CD4-positive, CD25-positive, alpha-beta regulatory T cell (primary cell): Measurements from ENCODE around the gene UBASH3A. TPM values are rescaled to one million over a fixed set of nuclear protein-coding genes. Genes with fewer than 3 reads are reported as not detected.

Experiments used
- ATAC-seq, 2 donors: fragments of 150-1000 bp; cut with Tn5 transposase; one replicate each; pipeline ENCODE4 v1.10.0; 2021; ENCODE audit warnings: low read depth in 2 of 2, moderate number of reproducible peaks in 2 of 2, moderate library complexity in 1 of 2
- DNase-seq, 3 donors: peaks; one replicate each; pipeline versions ENCODE4 v3.0.0 to v3.0.0-alpha.2; 2012 to 2022; ENCODE audit warnings: mixed read lengths in 1 of 3
- H3K27ac ChIP-seq: one replicate; pipeline ENCODE4 v1.7.0; 2013; ENCODE audit warnings: mild to moderate bottlenecking, low read length; ENCODE audit not compliant: insufficient read depth, poor library complexity, severe bottlenecking
- H3K27me3 ChIP-seq: one replicate; pipeline ENCODE4 v1.7.0; 2013; ENCODE audit warnings: low read length; ENCODE audit not compliant: control insufficient read depth, insufficient read depth
- H3K36me3 ChIP-seq: one replicate; pipeline ENCODE4 v1.7.0; 2013; ENCODE audit warnings: mild to moderate bottlenecking, low read length, moderate library complexity; ENCODE audit not compliant: control insufficient read depth, insufficient read depth
- H3K4me1 ChIP-seq: 2 replicates; pipeline ENCODE4 v1.7.0; 2013; ENCODE audit warnings: mild to moderate bottlenecking, low read length; ENCODE audit not compliant: insufficient read depth, control insufficient read depth, poor library complexity, severe bottlenecking
- H3K4me3 ChIP-seq: one replicate; pipeline ENCODE4 v1.7.0; 2013; ENCODE audit warnings: low read depth, mild to moderate bottlenecking, low read length, moderate library complexity
- H3K9me3 ChIP-seq, 2 experiments: 1 replicate in 1 of 2; 2 replicates in 1 of 2; pipeline ENCODE4 v1.7.0; 2013; ENCODE audit warnings: low read length in 2 of 2, mild to moderate bottlenecking in 1 of 2, moderate library complexity in 1 of 2; ENCODE audit not compliant: control insufficient read depth in 2 of 2
- H3K27ac Mint-ChIP-seq, 3 donors: one replicate each; pipeline ENCODE4 v1.8.0; 2020 to 2022; ENCODE audit warnings: mild to moderate bottlenecking in 3 of 3, mixed read lengths in 3 of 3, moderate library complexity in 2 of 3
- H3K27me3 Mint-ChIP-seq: one replicate; pipeline ENCODE4 v1.8.0; 2022; ENCODE audit warnings: mild to moderate bottlenecking, mixed read lengths
- H3K36me3 Mint-ChIP-seq: one replicate; pipeline ENCODE4 v1.8.0; 2020; ENCODE audit warnings: mixed read lengths
- H3K4me1 Mint-ChIP-seq, 4 donors: one replicate each; pipeline ENCODE4 v1.8.0; 2020 to 2022; ENCODE audit warnings: mixed read lengths in 4 of 4, mild to moderate bottlenecking in 1 of 4
- H3K4me3 Mint-ChIP-seq, 4 donors: one replicate each; pipeline ENCODE4 v1.8.0; 2020 to 2022; ENCODE audit warnings: mild to moderate bottlenecking in 4 of 4, mixed read lengths in 4 of 4, moderate library complexity in 3 of 4
- H3K9me3 Mint-ChIP-seq, 7 donors: one replicate each; pipeline ENCODE4 v1.8.0; 2020 to 2022; ENCODE audit warnings: mixed read lengths in 7 of 7, mild to moderate bottlenecking in 3 of 7, moderate library complexity in 2 of 7
- polyA plus RNA-seq, 4 donors: library from polyadenylated mRNA; unstranded; fragments of 300-500 nt; fragmentation: Illumina TruSeq; gene quantifications; one replicate each; pipeline ENCODE4 v1.2.3, GENCODE V29; 2021
- total RNA-seq: library from RNA; stranded (reverse); gene quantifications from one replicate; pipeline ENCODE4 v1.2.3, GENCODE V29; 2022

UBASH3A gene
- total and polyA plus RNA-seq, 5 donors from 2014 or later: 36.2 to 56.0 (median 47.9) TPM

DNA sequence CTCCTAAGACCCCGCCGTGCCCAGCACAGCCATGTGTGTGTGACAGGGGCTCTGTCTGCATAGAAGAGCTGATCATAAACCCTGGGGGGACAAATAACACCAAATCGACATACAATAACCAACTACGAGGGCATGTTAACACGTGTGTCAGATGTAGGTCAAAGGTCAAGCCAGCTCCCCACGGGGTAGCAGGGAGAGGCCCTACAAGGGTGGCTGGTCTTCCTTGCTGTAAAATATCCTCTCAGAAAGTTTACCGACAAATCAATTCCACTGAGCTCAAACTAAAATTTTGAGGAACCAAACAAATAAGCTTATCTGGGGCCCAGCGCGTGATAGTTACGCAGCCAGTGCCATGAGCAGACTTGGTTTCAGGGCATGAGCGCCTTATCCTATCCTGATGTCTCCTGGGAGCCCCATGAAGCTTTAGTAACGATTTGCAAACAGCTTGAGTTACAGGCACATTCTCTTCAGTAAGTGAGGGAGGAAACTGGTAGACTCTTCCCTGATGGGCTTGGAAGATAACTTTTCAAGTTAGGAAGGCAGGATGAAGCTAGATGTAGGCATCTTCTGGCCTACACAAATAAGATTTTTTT, 5.2 kb upstream of the UBASH3A start:
- peaks cover 56% of the 10 kb centered on the region for H3K4me1 ChIP-seq
- Mint-ChIP-seq H3K9me3 (peaks cover 0 to 7% (median 0%) of the 10 kb centered on the region in 7 donors), H3K27ac (peak overlapping the region; percentile 42 to 89 (median 80)), H3K4me1 (peaks cover 36 to 64% (median 45%) of the 10 kb centered on the region in 4 donors), H3K27me3 (no peaks in the 10 kb centered on the region), H3K36me3 (no peaks in the 10 kb centered on the region), H3K4me3 (peak overlapping the region in 3 of 4 donors; percentile 1 to 46 (median 15))
- H3K27ac ChIP-seq: no peak overlapping the region
- H3K9me3 ChIP-seq: no peaks in the 10 kb centered on the region
- DNase-seq (no peak), ATAC-seq (no peak)
- no peaks in the 10 kb centered on the region for H3K36me3 ChIP-seq
- no peaks in the 10 kb centered on the region for H3K27me3 ChIP-seq
- no peak overlapping the region for H3K4me3 ChIP-seq

- Histone ChIP-seq H3K36me3 (no peaks in the 10 kb centered on the region), H3K4me3 (peak overlapping the region; percentile 33), H3K27ac (peak overlapping the region; percentile 91), H3K9me3 (no peaks in the 10 kb centered on the region), H3K4me1 (peaks cover 75% of the 10 kb centered on the region), H3K27me3 (no peaks in the 10 kb centered on the region)
- peak overlapping the region; percentile 50 to 64 (median 62) for H3K4me3 Mint-ChIP-seq
- ATAC-seq (peak in 1 of 2 donors; percentile 20), DNase-seq (peak in 1 of 3 donors; percentile 31)
- H3K27me3 Mint-ChIP-seq: peaks cover 6% of the 10 kb centered on the region
- peaks cover 38 to 69% (median 50%) of the 10 kb centered on the region in 4 donors for H3K4me1 Mint-ChIP-seq
- H3K9me3 Mint-ChIP-seq: peaks cover 0 to 7% (median under 1%) of the 10 kb centered on the region in 7 donors
- peaks cover 2% of the 10 kb centered on the region for H3K36me3 Mint-ChIP-seq
- H3K27ac Mint-ChIP-seq: peak overlapping the region; percentile 60 to 80 (median 67)
These were observed 3.2 kb upstream of the UBASH3A start for GRCh38 chr21:42400525-42400924.

DNA sequence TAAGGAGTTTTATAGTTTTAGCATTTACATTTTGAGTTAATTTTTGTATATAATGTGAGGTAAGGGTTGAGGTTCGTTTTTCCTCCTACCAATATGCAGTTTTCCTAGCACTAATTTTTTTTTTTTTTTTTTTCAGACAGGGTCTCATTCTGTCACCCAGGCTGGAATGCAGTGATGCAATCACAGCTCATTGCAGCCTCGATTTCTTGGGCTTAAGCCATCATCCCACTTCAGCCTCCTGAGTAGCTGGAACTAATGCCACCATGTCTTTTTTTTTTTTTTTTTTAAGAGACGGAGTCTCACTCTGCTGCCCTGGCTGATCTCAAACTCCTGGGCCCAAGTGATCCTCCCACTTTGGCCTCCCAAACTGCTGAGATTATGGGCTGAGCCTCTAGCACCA, 2.5 kb upstream of the UBASH3A start:
- H3K36me3 Mint-ChIP-seq: peaks cover 5% of the 10 kb centered on the region
- H3K4me1 ChIP-seq: peaks cover 81% of the 10 kb centered on the region
- H3K4me3 ChIP-seq: no peak overlapping the region
- peaks cover 38 to 72% (median 53%) of the 10 kb centered on the region in 4 donors for H3K4me1 Mint-ChIP-seq
- H3K27me3 Mint-ChIP-seq: peaks cover 9% of the 10 kb centered on the region
- H3K9me3 Mint-ChIP-seq: peaks cover 0 to 7% (median 2%) of the 10 kb centered on the region in 7 donors
- ATAC-seq (no peak), DNase-seq (no peak)
- no peaks in the 10 kb centered on the region for H3K9me3 ChIP-seq
- H3K27me3 ChIP-seq: no peaks in the 10 kb centered on the region
- peak overlapping the region in 2 of 4 donors; percentile 58 to 94 for H3K4me3 Mint-ChIP-seq
- no peaks in the 10 kb centered on the region for H3K36me3 ChIP-seq
- H3K27ac ChIP-seq: peak overlapping the region; percentile 91
- H3K27ac Mint-ChIP-seq: peak overlapping the region in 2 of 3 donors; percentile 78

DNA sequence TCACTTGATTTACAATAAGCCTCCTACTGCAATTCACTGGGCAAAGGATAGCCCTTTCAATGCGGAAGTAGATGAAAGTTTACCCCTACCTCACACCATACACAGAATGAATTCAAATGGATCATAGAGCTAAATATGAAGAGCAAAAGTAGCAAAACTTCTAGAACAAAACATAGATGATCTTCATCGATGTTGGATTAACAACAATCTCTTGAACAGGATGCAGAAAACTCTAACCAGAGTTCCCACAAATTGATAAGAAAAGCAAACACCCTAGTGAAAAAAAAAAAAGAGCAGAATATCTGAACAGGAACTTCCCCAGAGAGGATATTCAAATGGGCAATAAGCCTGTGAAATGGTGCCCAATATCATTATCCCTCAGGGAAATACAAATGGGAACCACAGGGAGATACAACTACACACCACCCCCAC, 1.9 kb upstream of the UBASH3A start:
- no peaks in the 10 kb centered on the region for H3K9me3 ChIP-seq

DNA sequence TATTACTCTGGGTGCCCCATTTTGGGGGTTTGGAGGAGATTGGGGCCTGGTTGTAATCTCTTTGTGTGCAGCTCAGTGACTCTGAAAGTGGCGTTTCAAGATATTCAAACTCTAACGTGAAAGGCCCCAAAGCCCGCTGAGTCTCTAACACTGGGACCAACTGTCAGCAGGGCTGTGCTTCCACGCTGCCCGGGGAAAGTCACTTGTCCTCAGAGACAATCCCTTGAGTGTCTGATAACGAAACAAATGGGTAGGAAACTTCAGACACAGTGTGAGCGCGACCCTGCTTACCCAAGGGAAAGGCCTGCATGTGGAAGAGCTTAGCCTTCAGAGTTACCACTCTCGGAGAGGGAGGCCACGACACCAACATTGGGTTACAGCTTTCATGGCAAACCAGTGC, 837 bp downstream of the UBASH3A start:
- Histone ChIP-seq H3K9me3 (no peaks in the 10 kb centered on the region), H3K4me1 (peaks cover 95% of the 10 kb centered on the region), H3K27me3 (no peaks in the 10 kb centered on the region), H3K27ac (peak overlapping the region; percentile 91), H3K4me3 (peak overlapping the region; percentile 93), H3K36me3 (peaks cover 13% of the 10 kb centered on the region)
- H3K4me3 Mint-ChIP-seq: peak overlapping the region; percentile 91 to 99 (median 96)
- ATAC-seq: peak; percentile 4 to 6
- H3K9me3 Mint-ChIP-seq: peaks cover 0 to 7% (median 2%) of the 10 kb centered on the region in 7 donors
- H3K36me3 Mint-ChIP-seq: peaks cover 32% of the 10 kb centered on the region
- DNase-seq: peak in 1 of 3 donors; percentile 44
- peaks cover 38 to 80% (median 60%) of the 10 kb centered on the region in 4 donors for H3K4me1 Mint-ChIP-seq
- H3K27me3 Mint-ChIP-seq: peaks cover 9% of the 10 kb centered on the region
- peak overlapping the region; percentile 92 to 99 (median 96) for H3K27ac Mint-ChIP-seq

More for the DNA sequence above, 1.9 kb upstream of the UBASH3A start:
- peaks cover 88% of the 10 kb centered on the region for H3K4me1 ChIP-seq
- DNase-seq (no peak), ATAC-seq (no peak)
- H3K4me3 ChIP-seq: no peak overlapping the region
- H3K36me3 ChIP-seq: no peaks in the 10 kb centered on the region
- peak overlapping the region; percentile 50 to 94 (median 63) for H3K4me3 Mint-ChIP-seq
- H3K4me1 Mint-ChIP-seq: peaks cover 45 to 78% (median 59%) of the 10 kb centered on the region in 4 donors
- H3K9me3 Mint-ChIP-seq: peaks cover 0 to 7% (median 2%) of the 10 kb centered on the region in 7 donors
- peaks cover 12% of the 10 kb centered on the region for H3K36me3 Mint-ChIP-seq
- peak overlapping the region; percentile 91 for H3K27ac ChIP-seq
- H3K27ac Mint-ChIP-seq: peak overlapping the region; percentile 69 to 78 (median 78)
- H3K27me3 ChIP-seq: no peaks in the 10 kb centered on the region
- H3K27me3 Mint-ChIP-seq: peaks cover 9% of the 10 kb centered on the region

- DNase-seq: peak in 1 of 3 donors; percentile 47
- peak overlapping the region; percentile 91 for H3K27ac ChIP-seq
- H3K4me3 ChIP-seq: peak overlapping the region; percentile 93
- Mint-ChIP-seq H3K9me3 (peaks cover 0 to 7% (median 2%) of the 10 kb centered on the region in 7 donors), H3K4me1 (peaks cover 35 to 80% (median 62%) of the 10 kb centered on the region in 4 donors), H3K36me3 (peaks cover 36% of the 10 kb centered on the region), H3K27ac (peak overlapping the region; percentile 92 to 99 (median 96)), H3K4me3 (peak overlapping the region; percentile 91 to 99 (median 96)), H3K27me3 (peaks cover 9% of the 10 kb centered on the region)
- H3K36me3 ChIP-seq: peaks cover 21% of the 10 kb centered on the region
- ATAC-seq: no peak
- no peaks in the 10 kb centered on the region for H3K9me3 ChIP-seq
- H3K4me1 ChIP-seq: peaks cover 94% of the 10 kb centered on the region
- H3K27me3 ChIP-seq: no peaks in the 10 kb centered on the region
These were observed 1.6 kb downstream of the UBASH3A start for GRCh38 chr21:42405064-42406013.

- H3K4me3 Mint-ChIP-seq: peak overlapping the region; percentile 91 to 99 (median 96)
- peaks cover 30% of the 10 kb centered on the region for H3K36me3 ChIP-seq
- no peaks in the 10 kb centered on the region for H3K27me3 ChIP-seq
- H3K27ac Mint-ChIP-seq: peak overlapping the region; percentile 92 to 99 (median 96)
- peaks cover 29 to 72% (median 56%) of the 10 kb centered on the region in 4 donors for H3K4me1 Mint-ChIP-seq
- peak overlapping the region; percentile 91 for H3K27ac ChIP-seq
- peaks cover 36% of the 10 kb centered on the region for H3K36me3 Mint-ChIP-seq
- H3K4me1 ChIP-seq: peaks cover 85% of the 10 kb centered on the region
- DNase-seq (peak; percentile 39 to 79 (median 59)), ATAC-seq (peak; percentile 44 to 47)
- H3K9me3 ChIP-seq: no peaks in the 10 kb centered on the region
- H3K9me3 Mint-ChIP-seq: peaks cover 0 to 7% (median 2%) of the 10 kb centered on the region in 7 donors
- H3K27me3 Mint-ChIP-seq: peaks cover 9% of the 10 kb centered on the region
- H3K4me3 ChIP-seq: peak overlapping the region; percentile 93
These were observed 2.5 kb downstream of the UBASH3A start for GRCh38 chr21:42406201-42406621.
